Activated naive CD4-positive, alpha-beta T cell treated with Interleukin-2 at 50 U/mL for 16 hours (primary cell): ENCODE measurements around the gene ADAMTS3.

Source experiments
- DNase-seq: peaks from one replicate; pipeline ENCODE4 v3.0.0-alpha.2; 2020

ADAMTS3 gene

GRCh38 chr4:72568959-72569718 is at the start of gene ADAMTS3:
Gene ADAMTS3, minus strand, starts transcription at chr4:72569221. Its CDS starts 459 bp downstream, at chr4:72568762.
- no peak for DNase-seq

- no peak for DNase-seq
Measured at GRCh38 chr4:72613959-72614358, 44.9 kb upstream of the ADAMTS3 start.

- no peak for DNase-seq
Measured at GRCh38 chr4:72606751-72607150, 37.7 kb upstream of the ADAMTS3 start.

- no peak for DNase-seq
Measured at GRCh38 chr4:72604324-72604723, 35.3 kb upstream of the ADAMTS3 start.

GRCh38 chr4:72602396-72603376 is 33.7 kb upstream of the ADAMTS3 start:
- DNase-seq = no peak

GRCh38 chr4:72591547-72592454 is 22.8 kb upstream of the ADAMTS3 start:
- DNase-seq = no peak

- DNase-seq = no peak
Measured at GRCh38 chr4:72587334-72587733, 18.3 kb upstream of the ADAMTS3 start.

- DNase-seq = no peak
Measured at GRCh38 chr4:72582853-72583252, 13.8 kb upstream of the ADAMTS3 start.

- DNase-seq = no peak
Measured at GRCh38 chr4:72577211-72577610, 8.2 kb upstream of the ADAMTS3 start.

GRCh38 chr4:72571337-72571736 is 2.3 kb upstream of the ADAMTS3 start:
- no peak for DNase-seq

- DNase-seq = no peak
Measured at GRCh38 chr4:72569719-72570235, 756 bp upstream of the ADAMTS3 start.

- no peak for DNase-seq
Measured at GRCh38 chr4:72567821-72568675, 973 bp downstream of the ADAMTS3 start.

GRCh38 chr4:72567036-72567435 is 2.0 kb downstream of the ADAMTS3 start:
- no peak for DNase-seq

GRCh38 chr4:72566464-72566972 is 2.5 kb downstream of the ADAMTS3 start:
- DNase-seq = no peak

GRCh38 chr4:72564789-72565188 is 4.2 kb downstream of the ADAMTS3 start:
- DNase-seq = no peak

GRCh38 chr4:72564184-72564583 is 4.8 kb downstream of the ADAMTS3 start:
- DNase-seq = no peak

- no peak for DNase-seq
Measured at GRCh38 chr4:72558655-72559054, 10.4 kb downstream of the ADAMTS3 start.

GRCh38 chr4:72557021-72557420 is 12.0 kb downstream of the ADAMTS3 start:
- no peak for DNase-seq

GRCh38 chr4:72555377-72555831 is 13.6 kb downstream of the ADAMTS3 start:
- no peak for DNase-seq

GRCh38 chr4:72553540-72554337 is 15.3 kb downstream of the ADAMTS3 start:
- DNase-seq = no peak
